Measurements from ENCODE around the gene KANSL1. TPM values are rescaled to one million over a fixed set of nuclear protein-coding genes. Genes with fewer than 3 reads are reported as not detected.

KANSL1 gene
- polyA plus RNA-seq, 1 of the 3 experiments (the other 2 are of a cell fraction) = 10.0 TPM

DNA sequence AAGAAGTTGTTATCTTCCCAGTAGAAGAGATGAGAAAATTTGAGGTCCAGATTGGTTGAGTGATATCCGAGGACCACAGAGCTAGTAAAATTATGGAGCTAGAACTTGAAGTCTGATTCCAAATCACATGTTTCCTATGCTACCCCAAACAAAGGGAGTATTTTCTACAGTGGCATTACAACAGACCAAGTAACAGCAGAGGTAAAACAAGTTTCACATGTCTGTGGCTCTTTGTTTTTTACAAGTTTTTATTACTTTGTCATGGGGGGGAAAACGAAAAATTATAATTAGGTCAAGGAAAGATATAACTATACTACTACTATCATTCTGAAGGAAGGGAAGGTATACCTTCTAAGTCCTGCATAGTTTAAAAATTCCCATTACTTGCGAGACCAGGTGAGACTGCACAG lies 49.4 kb downstream of the KANSL1 start:
- no peaks in the 10 kb centered on the region; a peak in 3 of 4 replicates for H3K4me1 ChIP-seq (ENCODE audit: control insufficient read depth in 1 of 2, insufficient read depth in 2 of 2, low read depth in 1 of 2, low read length in 1 of 2)
- peaks cover 0 to 13% of the 10 kb centered on the region in 2 experiments for H3K36me3 ChIP-seq (replicated peaks in 1 of 2; ENCODE audit: control insufficient read depth in 1 of 2, insufficient read depth in 2 of 2, low read length in 1 of 2)
- 75% methylated on average over 3 of the region's 3 CpGs for WGBS (ENCODE audit: low lambda C conversion rate)
- H3K9ac ChIP-seq = no peak overlapping the region
- peaks cover 22% of the 10 kb centered on the region for H3F3A ChIP-seq (replicated peaks; ENCODE audit: insufficient read depth)
- H3K27ac ChIP-seq (ENCODE audit: low read depth in 2 of 2, low read length in 1 of 2) = no peak overlapping the region
- no peaks in the 10 kb centered on the region for H3K27me3 ChIP-seq (ENCODE audit: insufficient read depth)
- no peak overlapping the region for H2AFZ ChIP-seq (ENCODE audit: low read depth)
- no peaks in the 10 kb centered on the region for H3K9me3 ChIP-seq
- DNase-seq = no peak
- TF ChIP-seq, protein P1, sequence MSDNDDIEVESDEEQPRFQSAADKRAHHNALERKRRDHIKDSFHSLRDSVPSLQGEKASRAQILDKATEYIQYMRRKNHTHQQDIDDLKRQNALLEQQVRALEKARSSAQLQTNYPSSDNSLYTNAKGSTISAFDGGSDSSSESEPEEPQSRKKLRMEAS (IDR thresholded peaks at IDR 0.05; ENCODE audit: low read depth) = no peak
- no peak for TF ChIP-seq CHD2 (IDR thresholded peaks at IDR 0.05; ENCODE audit: low read length, partially characterized antibody)
- TF ChIP-seq RAD21 (IDR thresholded peaks at IDR 0.05; ENCODE audit: low read length) = no peak
- no peak for TF ChIP-seq FOXM1 (IDR thresholded peaks at IDR 0.05; ENCODE audit: low read depth)
- no peak for TF ChIP-seq ELF1 (IDR thresholded peaks at IDR 0.05)
- TF ChIP-seq, protein P2, sequence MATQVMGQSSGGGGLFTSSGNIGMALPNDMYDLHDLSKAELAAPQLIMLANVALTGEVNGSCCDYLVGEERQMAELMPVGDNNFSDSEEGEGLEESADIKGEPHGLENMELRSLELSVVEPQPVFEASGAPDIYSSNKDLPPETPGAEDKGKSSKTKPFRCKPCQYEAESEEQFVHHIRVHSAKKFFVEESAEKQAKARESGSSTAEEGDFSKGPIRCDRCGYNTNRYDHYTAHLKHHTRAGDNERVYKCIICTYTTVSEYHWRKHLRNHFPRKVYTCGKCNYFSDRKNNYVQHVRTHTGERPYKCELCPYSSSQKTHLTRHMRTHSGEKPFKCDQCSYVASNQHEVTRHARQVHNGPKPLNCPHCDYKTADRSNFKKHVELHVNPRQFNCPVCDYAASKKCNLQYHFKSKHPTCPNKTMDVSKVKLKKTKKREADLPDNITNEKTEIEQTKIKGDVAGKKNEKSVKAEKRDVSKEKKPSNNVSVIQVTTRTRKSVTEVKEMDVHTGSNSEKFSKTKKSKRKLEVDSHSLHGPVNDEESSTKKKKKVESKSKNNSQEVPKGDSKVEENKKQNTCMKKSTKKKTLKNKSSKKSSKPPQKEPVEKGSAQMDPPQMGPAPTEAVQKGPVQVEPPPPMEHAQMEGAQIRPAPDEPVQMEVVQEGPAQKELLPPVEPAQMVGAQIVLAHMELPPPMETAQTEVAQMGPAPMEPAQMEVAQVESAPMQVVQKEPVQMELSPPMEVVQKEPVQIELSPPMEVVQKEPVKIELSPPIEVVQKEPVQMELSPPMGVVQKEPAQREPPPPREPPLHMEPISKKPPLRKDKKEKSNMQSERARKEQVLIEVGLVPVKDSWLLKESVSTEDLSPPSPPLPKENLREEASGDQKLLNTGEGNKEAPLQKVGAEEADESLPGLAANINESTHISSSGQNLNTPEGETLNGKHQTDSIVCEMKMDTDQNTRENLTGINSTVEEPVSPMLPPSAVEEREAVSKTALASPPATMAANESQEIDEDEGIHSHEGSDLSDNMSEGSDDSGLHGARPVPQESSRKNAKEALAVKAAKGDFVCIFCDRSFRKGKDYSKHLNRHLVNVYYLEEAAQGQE (IDR thresholded peaks at IDR 0.05; ENCODE audit: low read depth, low read length) = no peak
- H3K9me2 ChIP-seq = no peaks in the 10 kb centered on the region
- POLR2A ChIA-PET = no interaction called here
- H3K79me2 ChIP-seq (ENCODE audit: insufficient read depth) = peaks cover 100% of the 10 kb centered on the region
- no peak overlapping the region for H3K4me3 ChIP-seq (ENCODE audit: low read depth in 2 of 2, low read length in 1 of 2)
- CTCF ChIA-PET = interaction anchor here (1.3 kb wide), 1 partner anchor 49 kb away, joined by 3 read pairs; the partner anchor contains the start of gene KANSL1
- H4K20me1 ChIP-seq (ENCODE audit: insufficient read depth) = peaks cover 98% of the 10 kb centered on the region
- H3K4me2 ChIP-seq = no peak overlapping the region

DNA sequence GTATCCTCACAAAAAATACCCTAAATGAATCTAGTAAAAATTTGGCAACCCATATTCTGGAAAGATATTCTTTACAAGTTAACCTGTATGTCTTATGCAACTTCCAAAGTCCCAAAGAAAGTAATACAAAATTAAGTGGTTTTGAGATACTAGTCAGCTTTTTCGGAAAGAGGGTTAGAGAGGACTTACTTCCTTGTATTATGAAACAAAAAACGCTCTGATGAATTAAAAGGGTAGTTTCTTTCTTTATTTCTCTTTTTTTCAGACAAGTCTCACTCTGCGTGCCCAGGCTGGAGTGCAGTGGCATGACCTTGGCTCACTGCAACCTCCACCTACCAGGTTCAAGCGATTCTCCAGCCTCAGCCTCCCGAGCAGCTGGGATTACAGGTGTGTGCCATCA lies 51.6 kb downstream of the KANSL1 start:
- peaks cover 5% of the 10 kb centered on the region in 2 experiments; a peak in 2 of 4 replicates for H3K4me1 ChIP-seq (ENCODE audit: control insufficient read depth in 1 of 2, insufficient read depth in 2 of 2, low read depth in 1 of 2, low read length in 1 of 2)
- CTCF ChIA-PET = interaction anchor here (0.8 to 1.3 kb wide), 2 partner anchors 21 to 97 kb away, joined by 3 to 4 read pairs; no protein-coding TSS in a partner anchor
- no peak overlapping the region for H3K27ac ChIP-seq (ENCODE audit: low read depth in 2 of 2, low read length in 1 of 2)
- peaks cover 100% of the 10 kb centered on the region for H3K79me2 ChIP-seq (ENCODE audit: insufficient read depth)
- peaks cover 22% of the 10 kb centered on the region for H3F3A ChIP-seq (replicated peaks; ENCODE audit: insufficient read depth)
- no peaks in the 10 kb centered on the region for H3K27me3 ChIP-seq (ENCODE audit: insufficient read depth)
- H3K9ac ChIP-seq = no peak overlapping the region
- no peak overlapping the region for H2AFZ ChIP-seq (ENCODE audit: low read depth)
- no peaks in the 10 kb centered on the region for H3K9me2 ChIP-seq
- no peaks in the 10 kb centered on the region for H3K9me3 ChIP-seq
- POLR2A ChIA-PET = no interaction called here
- H3K4me3 ChIP-seq (ENCODE audit: low read depth in 2 of 2, low read length in 1 of 2) = no peak overlapping the region
- H3K36me3 ChIP-seq (replicated peaks in 1 of 2; ENCODE audit: control insufficient read depth in 1 of 2, insufficient read depth in 2 of 2, low read length in 1 of 2) = peaks cover 0 to 7% of the 10 kb centered on the region in 2 experiments
- no peak overlapping the region for H3K4me2 ChIP-seq
- DNase-seq = no peak
- WGBS (ENCODE audit: low lambda C conversion rate) = 95% methylated on average over 5 of the region's 5 CpGs
- H4K20me1 ChIP-seq (ENCODE audit: insufficient read depth) = peaks cover 98% of the 10 kb centered on the region
- TF ChIP-seq NFIC (IDR thresholded peaks at IDR 0.05; ENCODE audit: borderline replicate concordance) (no peak), SMC3 (IDR thresholded peaks at IDR 0.05; ENCODE audit: low read depth, low read length) (no peak)
